Neural cell (in vitro differentiated cells): ENCODE measurements around the gene CDC45.

Experiments
- EP300 ChIP-seq: fragments of 450-650 bp; conservative IDR thresholded peaks from 2 replicates; pipeline ENCODE4 v1.6.1; 2014; ENCODE audit warnings: antibody characterized with exemption, mild to moderate bottlenecking, moderate library complexity; ENCODE audit not compliant: poor library complexity, severe bottlenecking
- EZH2 ChIP-seq: fragments of 200-600, 300-800 bp; shearing (Covaris generic), sonication (generic); IDR thresholded peaks from 2 replicates; pipeline ENCODE4 v1.6.1; 2014; ENCODE audit warnings: antibody characterized with exemption, low read length, borderline replicate concordance, mild to moderate bottlenecking; ENCODE audit not compliant: insufficient read depth, poor library complexity, severe bottlenecking
- POLR2AphosphoS5 ChIP-seq: IDR thresholded peaks from 2 replicates; pipeline ENCODE4 v1.6.1; 2012
- TAF1 ChIP-seq: IDR thresholded peaks from 2 replicates; pipeline ENCODE4 v1.6.1; 2012; ENCODE audit warnings: low read depth
- TF ChIP-seq, protein P1 (sequence below): fragments of 450-650 bp; IDR thresholded peaks from 2 replicates; pipeline ENCODE4 v1.5.1; 2014; ENCODE audit warnings: antibody characterized with exemption, mild to moderate bottlenecking, moderate library complexity; ENCODE audit not compliant: poor library complexity, severe bottlenecking

DNA sequence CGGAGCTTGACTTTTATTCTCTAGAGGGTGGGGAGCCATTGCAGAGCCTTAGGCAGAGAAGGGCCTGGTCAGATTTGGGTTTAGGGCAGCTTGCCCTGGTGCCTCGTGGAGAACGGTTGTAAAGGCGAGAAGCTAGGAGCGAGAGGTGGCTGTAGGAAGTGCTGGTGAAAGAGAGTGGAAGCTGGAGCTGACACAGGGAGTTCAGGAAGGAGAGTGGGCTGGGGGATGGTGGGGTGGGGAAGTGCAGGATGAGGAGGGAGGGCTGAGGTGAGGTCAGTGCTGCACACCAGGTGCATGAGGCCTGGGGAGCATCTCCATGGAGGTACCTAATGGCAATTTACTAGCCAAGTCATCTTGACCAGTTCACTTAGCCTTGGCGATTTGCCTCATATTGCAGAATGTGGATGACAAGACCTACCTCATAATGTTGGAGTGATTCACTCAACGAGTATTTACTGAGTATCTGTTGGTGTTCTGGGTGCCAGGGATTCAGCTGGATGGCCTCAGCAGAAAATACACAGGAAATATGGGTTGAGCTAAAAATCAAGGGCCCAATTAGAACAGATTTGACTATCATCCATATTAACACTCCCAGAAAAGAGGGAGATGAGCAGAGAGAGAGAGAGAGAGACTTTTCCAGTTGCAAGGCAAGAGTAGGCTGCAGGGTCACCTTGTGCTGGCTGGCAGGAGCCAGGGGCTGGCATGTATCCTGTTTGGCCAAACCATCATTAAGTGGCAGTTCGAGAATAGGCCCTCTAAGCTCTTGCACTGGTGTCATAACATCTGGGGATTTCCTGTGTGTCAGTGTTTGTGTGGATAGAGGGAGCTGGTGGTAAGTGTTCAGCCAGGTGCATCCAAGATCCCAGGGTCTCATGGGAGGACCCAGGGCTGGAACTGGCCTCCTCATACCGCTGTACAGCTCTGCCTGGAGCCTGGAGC, 88.9 kb downstream of the CDC45 start:
- TF ChIP-seq, protein P1, sequence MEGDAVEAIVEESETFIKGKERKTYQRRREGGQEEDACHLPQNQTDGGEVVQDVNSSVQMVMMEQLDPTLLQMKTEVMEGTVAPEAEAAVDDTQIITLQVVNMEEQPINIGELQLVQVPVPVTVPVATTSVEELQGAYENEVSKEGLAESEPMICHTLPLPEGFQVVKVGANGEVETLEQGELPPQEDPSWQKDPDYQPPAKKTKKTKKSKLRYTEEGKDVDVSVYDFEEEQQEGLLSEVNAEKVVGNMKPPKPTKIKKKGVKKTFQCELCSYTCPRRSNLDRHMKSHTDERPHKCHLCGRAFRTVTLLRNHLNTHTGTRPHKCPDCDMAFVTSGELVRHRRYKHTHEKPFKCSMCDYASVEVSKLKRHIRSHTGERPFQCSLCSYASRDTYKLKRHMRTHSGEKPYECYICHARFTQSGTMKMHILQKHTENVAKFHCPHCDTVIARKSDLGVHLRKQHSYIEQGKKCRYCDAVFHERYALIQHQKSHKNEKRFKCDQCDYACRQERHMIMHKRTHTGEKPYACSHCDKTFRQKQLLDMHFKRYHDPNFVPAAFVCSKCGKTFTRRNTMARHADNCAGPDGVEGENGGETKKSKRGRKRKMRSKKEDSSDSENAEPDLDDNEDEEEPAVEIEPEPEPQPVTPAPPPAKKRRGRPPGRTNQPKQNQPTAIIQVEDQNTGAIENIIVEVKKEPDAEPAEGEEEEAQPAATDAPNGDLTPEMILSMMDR: no peak
- TF ChIP-seq POLR2AphosphoS5: no peak
- no peak for TF ChIP-seq TAF1
- TF ChIP-seq EP300: no peak
- TF ChIP-seq EZH2: no peak
